ENCODE results near the gene NETO1. TPM values are rescaled to one million over a fixed set of nuclear protein-coding genes. Genes with fewer than 3 reads are reported as not detected.
A peak's percentile ranks its signal among the peaks of the same experiment; 100 is the strongest.

NETO1 gene
- total and polyA plus RNA-seq, 2 of the 4 experiments (the other 2 are of a cell fraction): 0.29 to 0.36 TPM

GRCh38 chr18:72692595-72692994 lies 175.2 kb downstream of the NETO1 start:
- Histone ChIP-seq H3K56ac (ENCODE audit: extremely low read depth, insufficient read depth, low read length) (no peak overlapping the region), H2BK5ac (ENCODE audit: low read depth, low read length, poor library complexity, severe bottlenecking) (no peak overlapping the region), H3K79me1 (ENCODE audit: low read depth in 1 of 2, low read length in 2 of 2) (no peaks in the 10 kb centered on the region), H2BK20ac (ENCODE audit: low read depth, low read length) (no peak overlapping the region), H2AK9ac (replicated peaks; ENCODE audit: low read depth, low read length, poor library complexity) (no peak overlapping the region), H2AFZ (replicated peaks; ENCODE audit: low read length, poor library complexity) (no peak overlapping the region), H3K4ac (ENCODE audit: low read depth, low read length) (no peak overlapping the region), H4K91ac (ENCODE audit: insufficient read depth, low read depth, low read length) (no peak overlapping the region), H3K9me3 (ENCODE audit: control insufficient read depth, insufficient read depth, low read length) (peaks cover 10% of the 10 kb centered on the region), H4K5ac (ENCODE audit: low read depth, low read length) (no peak overlapping the region), H2BK120ac (ENCODE audit: low read depth, low read length) (no peak overlapping the region), H3K27ac (ENCODE audit: insufficient read depth, low read length) (no peak overlapping the region), H4K8ac (ENCODE audit: low read depth in 2 of 2, low read length in 2 of 2) (no peak overlapping the region), H3K4me3 (ENCODE audit: insufficient read depth, low read depth, low read length) (no peak overlapping the region), H2BK15ac (ENCODE audit: low read depth, low read length) (no peak overlapping the region), H3K27me3 (ENCODE audit: control insufficient read depth, insufficient read depth, low read length) (no peaks in the 10 kb centered on the region), H2AK5ac (ENCODE audit: low read depth, low read length) (no peak overlapping the region), H4K20me1 (ENCODE audit: insufficient read depth, low read length) (no peaks in the 10 kb centered on the region), H3K4me2 (ENCODE audit: low read depth, low read length) (no peak overlapping the region), H3K4me1 (ENCODE audit: control insufficient read depth, insufficient read depth, low read length) (no peaks in the 10 kb centered on the region), H3K18ac (ENCODE audit: low read depth, low read length) (no peak overlapping the region), H3K36me3 (ENCODE audit: control insufficient read depth, insufficient read depth, low read length) (no peaks in the 10 kb centered on the region), H3K23ac (ENCODE audit: low read depth, low read length) (no peak overlapping the region), H3K9ac (ENCODE audit: low read depth, low read length) (no peak overlapping the region), H3K9me1 (ENCODE audit: insufficient read depth, low read length) (no peaks in the 10 kb centered on the region), H3K14ac (replicated peaks; ENCODE audit: low read depth, low read length) (no peak overlapping the region)
- no CpG with 5 or more reads among the region's 8 CpGs for WGBS, 2 experiments (ENCODE audit: extremely low coverage in 2 of 2, insufficient read length in 1 of 2)
- ATAC-seq (ENCODE audit: low read depth) (no peak), DNase-seq (no peak)
- dilution Hi-C loops (cut with HindIII; ENCODE audit: low sequenced_read_pairs, unreplicated experiment) (no loop called here), in situ Hi-C loops (cut with MboI; ENCODE audit: low sequenced_read_pairs) (no loop called here), intact Hi-C loops (cut with micrococcal nuclease) (no loop called here)
- POLR2A ChIA-PET (ENCODE audit: unreplicated experiment): interaction anchor here (0.5 kb wide), 1 partner anchor 52 kb away, joined by 4 read pairs; no protein-coding TSS in a partner anchor
- TF ChIP-seq NFE2L2 (IDR thresholded peaks at IDR 0.05; ENCODE audit: low read depth, low read length) (no peak), MAZ (IDR thresholded peaks at IDR 0.05; ENCODE audit: borderline replicate concordance, low read depth, low read length) (no peak), POLR2A (IDR thresholded peaks at IDR 0.05; ENCODE audit: low read depth, low read length) (no peak), MXI1 (IDR thresholded peaks at IDR 0.05; ENCODE audit: borderline replicate concordance, low read depth, low read length) (no peak), RCOR1 (IDR thresholded peaks at IDR 0.05; ENCODE audit: insufficient replicate concordance, low read length) (no peak), CEBPB (IDR thresholded peaks at IDR 0.05; ENCODE audit: low read depth, low read length) (no peak), RFX5 (IDR thresholded peaks at IDR 0.05; ENCODE audit: low read depth, low read length) (no peak), FOS (IDR thresholded peaks at IDR 0.05; ENCODE audit: low read depth, low read length) (no peak), BHLHE40 (IDR thresholded peaks at IDR 0.05; ENCODE audit: low read depth, low read length) (no peak), RAD21 (IDR thresholded peaks at IDR 0.05; ENCODE audit: low read length) (no peak)
- TF ChIP-seq, protein P1, sequence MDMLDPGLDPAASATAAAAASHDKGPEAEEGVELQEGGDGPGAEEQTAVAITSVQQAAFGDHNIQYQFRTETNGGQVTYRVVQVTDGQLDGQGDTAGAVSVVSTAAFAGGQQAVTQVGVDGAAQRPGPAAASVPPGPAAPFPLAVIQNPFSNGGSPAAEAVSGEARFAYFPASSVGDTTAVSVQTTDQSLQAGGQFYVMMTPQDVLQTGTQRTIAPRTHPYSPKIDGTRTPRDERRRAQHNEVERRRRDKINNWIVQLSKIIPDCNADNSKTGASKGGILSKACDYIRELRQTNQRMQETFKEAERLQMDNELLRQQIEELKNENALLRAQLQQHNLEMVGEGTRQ (IDR thresholded peaks at IDR 0.05; ENCODE audit: low read depth, low read length): no peak
- no TSS peak for BruUV-seq (replicated peaks)
- CTCF ChIA-PET: no interaction called here

Small RNA genes within 50 kb of the gene (microRNA-seq; reads per million reads assigned to microRNA genes)
- gene MIR548AV (ENCODE audit: insufficient read depth in 1 of 2, insufficient read length in 1 of 2, unreplicated experiment in 1 of 2) (0 reads per million in 2 experiments), gene RNA5SP460 (ENCODE audit: insufficient read depth, insufficient read length) (12.4 reads per million, percentile 27 among the genes with 10 or more reads in this experiment)

Small RNA genes within 50 kb of the gene (small RNA-seq; reads per million reads assigned to genes)
- 0 to 0.65 (median 0) reads per million in 5 experiments for gene MIR548AV
- gene RNA5SP460: 0 to 0.76 (median 0) reads per million in 5 experiments
